Measurements from ENCODE around the gene GPC2.
A peak's percentile ranks its signal among the peaks of the same experiment; 100 is the strongest.
"Not testable (repeated sequence)": the region's sequence is repeated elsewhere in the genome, so short reads cannot be mapped to it uniquely, and the experiment has no call there.

GPC2 gene

DNA sequence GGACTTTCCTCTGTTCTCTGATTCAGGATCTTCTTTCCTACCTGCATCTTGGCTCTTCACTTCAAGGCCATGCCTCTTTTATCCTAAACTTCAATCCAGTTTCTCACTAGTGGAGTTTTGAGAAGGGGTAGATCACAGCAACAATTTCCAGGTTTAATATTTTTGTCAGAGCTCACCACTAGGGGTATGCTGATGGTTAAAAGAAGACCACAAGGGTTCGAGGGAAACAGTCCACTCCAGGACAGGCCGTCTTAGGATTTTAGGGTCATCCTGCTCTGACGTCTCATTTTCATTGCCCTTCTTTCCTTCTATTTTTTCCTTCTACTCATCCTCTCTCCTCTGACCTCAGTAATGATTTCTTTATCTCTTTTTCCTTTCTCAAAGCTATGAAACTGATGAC lies 11.9 kb upstream of the GPC2 start:
- TF ChIP-seq ZNF274 (IDR thresholded peaks at IDR 0.05; ENCODE audit: low read depth, low read length), result no peak
- H3K4me3 ChIP-seq (ENCODE audit: low read length), result no peak overlapping the region

DNA sequence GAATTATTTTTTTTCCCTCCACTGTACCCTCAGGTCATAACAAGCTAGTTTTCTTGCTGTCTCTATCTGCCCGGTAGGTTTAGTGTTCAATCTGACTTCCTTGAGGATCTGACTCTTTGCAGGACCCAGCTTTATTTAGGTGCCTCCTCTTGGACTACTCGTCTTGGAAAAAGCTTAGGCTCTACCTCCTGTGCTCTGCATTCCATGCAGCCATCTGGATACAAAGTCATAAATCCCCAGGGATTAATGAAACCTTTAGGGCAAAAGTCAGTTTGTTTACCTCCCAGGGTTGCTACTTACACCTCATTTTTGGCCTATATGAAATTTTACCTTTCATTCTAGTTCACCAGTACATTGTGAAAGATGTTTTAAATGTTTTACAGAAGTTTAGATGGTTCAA lies 8.5 kb upstream of the GPC2 start:
- H3K4me3 ChIP-seq (ENCODE audit: low read length), result no peak overlapping the region
- no peak for TF ChIP-seq ZNF274 (IDR thresholded peaks at IDR 0.05; ENCODE audit: low read depth, low read length)

DNA sequence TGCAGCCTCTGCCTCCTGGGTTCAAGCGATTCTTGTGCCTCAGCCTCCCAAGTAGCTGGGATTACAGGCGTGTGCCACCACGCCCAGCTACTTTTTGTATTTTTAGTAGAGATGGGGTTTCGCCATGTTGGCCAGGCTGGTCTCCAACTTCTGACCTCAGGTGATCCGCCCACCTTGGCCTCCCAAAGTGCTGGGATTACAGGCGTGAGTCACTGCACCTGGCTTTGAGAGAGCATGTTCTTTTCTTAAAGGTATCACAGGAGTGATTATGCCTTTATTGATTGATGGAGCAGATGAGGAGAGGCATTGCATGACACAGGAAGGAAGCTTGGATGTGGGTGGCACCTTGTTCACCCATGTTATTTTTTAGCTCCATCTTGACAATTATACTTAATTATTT lies 5.9 kb upstream of the GPC2 start:
- not testable (repeated sequence) for H3K4me3 ChIP-seq (ENCODE audit: low read length)

DNA sequence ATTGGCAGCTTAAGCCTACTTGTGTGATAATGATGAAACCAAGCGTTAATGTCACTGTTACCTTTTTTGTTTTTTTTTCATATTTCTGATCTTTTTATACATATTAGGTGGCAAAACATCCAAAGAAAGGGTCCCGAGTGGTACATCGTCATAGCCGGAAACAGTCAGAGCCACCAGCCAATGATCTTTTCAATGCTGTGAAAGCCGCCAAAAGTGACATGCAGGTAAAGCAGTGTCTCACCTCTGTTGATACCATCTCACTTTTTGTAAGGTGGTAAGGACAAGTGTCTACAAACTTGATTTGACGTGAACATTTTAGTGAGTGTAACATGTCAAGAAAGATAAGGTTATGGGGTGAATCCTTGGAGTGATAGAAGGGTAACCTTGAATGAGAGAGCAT lies 5.4 kb upstream of the GPC2 start:
- not testable (repeated sequence) for H3K4me3 ChIP-seq (ENCODE audit: low read length)

DNA sequence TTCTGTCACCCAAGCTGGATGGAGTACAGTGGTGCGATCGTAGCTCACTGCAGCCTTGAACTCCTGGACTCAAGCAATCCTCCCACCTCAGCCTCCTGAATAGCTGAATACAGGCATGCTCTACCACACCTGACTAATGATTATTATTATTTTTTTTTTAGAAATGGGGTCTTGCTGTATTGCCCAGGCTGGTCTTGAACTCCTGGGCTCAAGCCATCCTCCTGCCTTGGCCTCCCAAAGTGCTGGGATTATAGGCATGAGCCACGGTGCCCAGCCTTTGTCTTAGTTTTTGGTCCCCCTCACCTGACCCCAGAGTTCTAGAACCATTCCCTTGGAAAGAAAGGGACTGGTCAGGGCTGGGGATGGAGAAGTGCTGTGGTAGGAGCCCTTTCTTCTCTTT lies 2.9 kb upstream of the GPC2 start:
- not testable (repeated sequence) for H3K4me3 ChIP-seq (ENCODE audit: low read length)

DNA sequence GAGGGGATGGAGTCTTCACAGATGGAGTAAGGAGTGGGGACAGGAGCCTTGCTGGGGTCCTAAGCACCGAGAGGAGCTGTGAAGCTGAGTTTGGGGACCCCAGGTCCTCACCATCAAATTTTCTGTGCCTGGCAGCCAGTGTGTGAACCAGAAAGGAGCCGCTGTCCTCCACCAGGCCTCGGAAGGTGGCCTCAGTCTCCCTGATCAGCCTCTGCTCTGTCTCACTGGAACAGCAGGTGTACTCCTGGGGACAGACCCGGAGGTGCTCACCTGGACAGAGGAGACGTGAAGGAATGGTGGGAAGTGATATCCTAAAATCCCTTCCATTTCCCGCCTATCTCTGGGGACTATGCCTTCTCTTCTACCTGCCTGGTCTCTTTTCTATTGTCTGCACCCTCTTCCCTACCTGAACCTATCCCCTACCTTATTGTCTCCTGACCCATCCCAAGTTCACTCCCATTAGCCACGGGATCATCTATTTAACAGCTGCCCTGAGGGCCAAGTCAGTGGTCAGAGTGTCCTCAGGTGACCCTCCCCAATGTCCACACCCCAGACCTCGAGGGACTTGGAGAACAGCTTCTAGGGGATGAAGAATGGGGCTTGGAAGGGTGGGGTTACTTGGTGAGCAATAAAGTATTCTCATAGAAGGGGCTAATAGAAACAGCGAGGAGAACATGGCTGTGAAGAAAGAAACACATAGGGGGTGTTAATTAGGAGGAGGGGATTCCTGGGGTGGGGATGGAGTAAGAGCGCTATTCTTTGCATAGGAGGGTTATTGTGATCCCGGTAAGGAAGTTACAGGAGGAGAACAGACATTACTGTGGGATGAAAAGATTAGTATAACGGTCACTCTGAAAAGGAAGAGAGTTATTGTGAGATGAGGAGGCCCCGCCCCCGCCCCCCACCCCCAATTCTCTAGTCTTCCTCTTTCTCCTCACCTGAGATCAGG lies 811 bp downstream of the GPC2 start:
- TF ChIP-seq ZNF274 (IDR thresholded peaks at IDR 0.05; ENCODE audit: low read depth, low read length), result no peak
- H3K4me3 ChIP-seq (ENCODE audit: low read length), result peak overlapping the region; percentile 63

DNA sequence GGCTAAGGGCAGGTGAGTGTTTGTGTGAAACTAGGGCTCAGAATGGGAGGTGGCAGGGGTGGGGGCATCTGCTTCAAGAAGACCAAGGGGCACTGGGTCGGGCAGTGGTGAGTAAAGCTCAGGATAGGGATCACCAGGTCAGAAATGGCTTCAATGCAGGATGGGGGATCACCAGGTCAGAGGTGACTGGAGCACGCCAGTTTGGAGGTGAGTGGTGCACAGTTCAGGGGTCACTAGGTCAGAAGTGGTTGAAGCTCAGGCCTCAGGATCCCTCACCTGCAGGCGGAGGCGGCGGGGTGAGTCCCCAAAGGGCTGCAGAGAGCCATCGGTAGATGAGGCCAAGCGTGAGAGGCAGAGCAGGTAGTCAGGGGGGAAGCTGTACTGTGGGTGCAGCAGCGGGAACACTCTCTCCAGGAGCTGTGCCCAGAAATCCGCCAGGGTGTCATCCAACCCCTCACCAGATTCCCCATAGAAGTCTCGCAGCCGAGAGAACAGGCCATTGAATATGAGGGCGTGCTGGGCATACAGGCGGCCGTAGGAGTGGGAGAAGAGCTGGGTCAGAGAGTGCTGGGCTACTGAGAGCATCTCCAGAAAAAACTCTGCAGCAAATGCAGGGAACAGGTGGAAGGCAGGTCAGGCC lies 1.8 kb downstream of the GPC2 start:
- no peak overlapping the region for H3K4me3 ChIP-seq (ENCODE audit: low read length)
- TF ChIP-seq ZNF274 (IDR thresholded peaks at IDR 0.05; ENCODE audit: low read depth, low read length), result no peak

DNA sequence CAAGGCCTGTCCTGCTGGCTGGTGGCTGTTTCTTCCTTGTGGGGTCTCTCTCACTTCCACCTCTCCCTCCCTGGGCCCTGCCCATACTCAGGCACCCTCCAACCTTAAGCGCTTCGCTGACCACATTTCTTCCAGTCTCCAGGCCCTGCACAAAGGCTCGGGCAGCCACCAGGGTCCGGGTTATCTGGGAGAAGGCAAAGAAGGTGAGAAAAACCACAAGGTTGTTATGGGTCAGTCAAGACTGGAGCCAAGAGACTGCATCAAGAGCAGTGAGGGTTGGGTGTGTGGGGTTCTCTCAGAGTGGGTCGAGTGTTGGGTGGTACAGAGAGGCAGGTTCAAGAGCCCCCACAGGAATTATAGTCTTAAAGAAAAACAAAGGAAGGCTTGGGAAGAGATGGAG lies 2.6 kb downstream of the GPC2 start:
- no peak overlapping the region for H3K4me3 ChIP-seq (ENCODE audit: low read length)
- TF ChIP-seq ZNF274 (IDR thresholded peaks at IDR 0.05; ENCODE audit: low read depth, low read length), result no peak

DNA sequence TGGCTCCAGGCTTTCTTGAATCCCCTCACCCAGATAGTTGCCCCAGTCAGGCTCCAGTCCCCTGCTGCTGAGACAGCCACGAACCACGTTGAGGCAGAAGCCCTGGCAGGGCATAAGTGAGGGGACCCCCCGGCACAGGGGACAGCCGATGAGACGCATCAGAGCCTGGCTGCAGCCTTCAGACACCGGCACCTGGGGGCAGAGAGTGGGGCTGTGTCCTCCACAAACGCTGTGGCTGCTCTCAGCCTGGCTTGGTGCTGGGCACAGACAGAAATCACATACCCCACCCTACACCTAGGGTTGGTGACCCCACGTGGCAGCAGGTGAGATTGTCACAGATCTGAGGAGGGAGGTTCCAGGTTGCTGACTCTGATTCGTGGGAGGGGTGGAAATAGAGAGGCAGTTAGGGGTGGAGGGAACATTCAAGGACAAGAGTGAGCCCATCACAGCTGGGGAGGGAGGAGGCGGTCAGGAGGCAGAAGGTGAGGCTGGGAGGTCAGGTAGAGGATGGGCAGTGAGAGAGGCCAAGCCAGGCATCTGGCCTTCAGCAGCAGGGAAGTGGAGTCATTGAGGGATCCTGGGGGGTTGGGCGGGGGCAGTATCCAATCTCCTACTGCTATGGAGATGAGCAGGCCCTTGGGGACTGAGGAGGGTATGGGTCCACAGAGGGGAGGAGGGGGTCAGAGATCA lies 3.2 kb downstream of the GPC2 start:
- H3K4me3 ChIP-seq (ENCODE audit: low read length), result no peak overlapping the region

DNA sequence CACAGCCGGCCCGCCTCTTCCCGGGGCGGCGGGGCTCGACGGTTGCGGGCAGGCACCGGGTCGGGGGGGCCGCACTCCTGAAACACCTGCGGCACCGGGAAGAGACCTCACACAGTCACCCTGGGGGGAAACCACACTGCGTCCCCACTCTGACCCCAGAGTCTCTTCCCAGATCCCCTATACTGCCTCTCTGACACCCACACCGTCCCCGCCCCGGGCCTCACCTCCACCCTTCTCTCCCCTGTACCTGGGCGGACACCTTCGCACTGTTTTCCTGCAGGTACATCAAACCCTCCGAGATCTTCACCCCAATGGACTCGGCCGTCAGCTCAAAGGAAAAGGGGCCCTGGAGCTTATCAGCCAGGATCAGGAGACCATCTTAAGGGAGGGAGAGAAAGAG lies 5.3 kb downstream of the GPC2 start:
- no peak overlapping the region for H3K4me3 ChIP-seq (ENCODE audit: low read length)
- TF ChIP-seq ZNF274 (IDR thresholded peaks at IDR 0.05; ENCODE audit: low read depth, low read length), result no peak

More for the DNA sequence above, 3.2 kb downstream of the GPC2 start:
- TF ChIP-seq ZNF274 (IDR thresholded peaks at IDR 0.05; ENCODE audit: low read depth, low read length), result no peak

DNA sequence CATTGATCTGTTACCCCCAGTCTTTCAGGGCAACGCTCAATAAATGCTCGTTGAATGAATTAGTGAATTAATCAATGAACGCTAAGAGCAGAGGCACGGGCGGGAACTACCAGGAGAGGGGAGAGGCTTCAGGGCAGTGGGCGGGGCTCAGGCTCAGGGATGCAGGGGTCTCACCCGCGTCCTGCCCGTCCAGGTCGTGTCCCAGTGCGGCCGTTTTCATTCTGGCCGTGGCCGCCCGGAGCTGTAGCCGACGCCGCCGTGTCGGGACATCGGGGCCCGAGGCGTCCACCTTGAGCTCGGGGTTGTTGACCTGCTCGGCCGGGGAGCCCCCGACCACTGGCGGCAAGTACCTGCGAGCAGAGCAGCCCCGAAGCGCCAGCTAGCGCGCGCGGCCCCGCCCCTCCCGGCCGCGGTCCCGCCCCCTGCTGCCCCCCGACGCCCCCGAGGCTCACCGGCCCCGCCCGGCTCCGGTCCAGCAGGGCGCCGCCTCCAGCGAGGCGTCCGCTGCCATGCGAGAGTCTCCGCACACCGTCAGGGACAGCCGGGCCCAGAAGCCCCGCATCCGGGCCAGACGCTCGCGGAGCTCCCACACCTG lies 6.0 kb downstream of the GPC2 start:
- no peak for TF ChIP-seq ZNF274 (IDR thresholded peaks at IDR 0.05; ENCODE audit: low read depth, low read length)
- H3K4me3 ChIP-seq (ENCODE audit: low read length), result peak overlapping the region; percentile 7; the same call in 1 of the 2 replicates

DNA sequence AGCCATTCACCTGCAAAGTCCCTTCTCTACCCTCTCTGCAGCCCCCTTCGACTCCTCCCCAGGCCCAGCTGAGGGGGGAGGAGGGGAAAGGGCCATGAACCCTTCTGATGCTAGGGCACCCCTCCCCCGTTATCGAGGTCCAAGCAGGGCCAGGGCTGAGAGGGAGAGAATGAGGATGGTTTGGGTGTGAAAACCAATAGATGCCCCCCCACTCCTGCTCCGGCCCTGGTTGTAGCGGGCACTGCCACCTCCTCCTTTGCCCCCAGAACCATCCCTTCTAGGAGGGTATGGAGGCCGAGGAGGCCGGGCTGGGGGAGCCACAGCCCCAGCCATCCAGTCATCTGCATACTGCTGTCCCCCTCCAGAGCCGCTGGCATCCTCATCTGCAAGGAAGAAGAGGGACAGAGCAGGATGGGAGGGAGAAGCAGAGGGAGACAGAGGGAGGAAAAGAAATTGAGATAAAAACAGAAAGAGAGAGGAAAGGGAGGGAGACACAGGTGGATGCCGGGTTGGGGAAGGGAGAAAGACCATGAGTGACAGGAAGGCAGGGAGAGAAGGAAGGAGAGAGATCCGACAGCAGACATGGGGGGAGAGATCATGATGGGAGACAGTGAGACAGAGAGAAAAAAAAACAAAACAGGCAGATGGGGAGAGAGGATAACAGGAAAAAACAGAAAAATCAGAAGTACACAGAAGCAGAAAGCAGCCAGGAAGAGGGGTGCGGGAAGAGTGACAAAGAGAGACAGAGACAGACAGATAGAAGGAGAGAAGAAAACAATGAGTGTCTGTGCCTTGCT lies 6.9 kb downstream of the GPC2 start:
- TF ChIP-seq ZNF274 (IDR thresholded peaks at IDR 0.05; ENCODE audit: low read depth, low read length), result no peak

DNA sequence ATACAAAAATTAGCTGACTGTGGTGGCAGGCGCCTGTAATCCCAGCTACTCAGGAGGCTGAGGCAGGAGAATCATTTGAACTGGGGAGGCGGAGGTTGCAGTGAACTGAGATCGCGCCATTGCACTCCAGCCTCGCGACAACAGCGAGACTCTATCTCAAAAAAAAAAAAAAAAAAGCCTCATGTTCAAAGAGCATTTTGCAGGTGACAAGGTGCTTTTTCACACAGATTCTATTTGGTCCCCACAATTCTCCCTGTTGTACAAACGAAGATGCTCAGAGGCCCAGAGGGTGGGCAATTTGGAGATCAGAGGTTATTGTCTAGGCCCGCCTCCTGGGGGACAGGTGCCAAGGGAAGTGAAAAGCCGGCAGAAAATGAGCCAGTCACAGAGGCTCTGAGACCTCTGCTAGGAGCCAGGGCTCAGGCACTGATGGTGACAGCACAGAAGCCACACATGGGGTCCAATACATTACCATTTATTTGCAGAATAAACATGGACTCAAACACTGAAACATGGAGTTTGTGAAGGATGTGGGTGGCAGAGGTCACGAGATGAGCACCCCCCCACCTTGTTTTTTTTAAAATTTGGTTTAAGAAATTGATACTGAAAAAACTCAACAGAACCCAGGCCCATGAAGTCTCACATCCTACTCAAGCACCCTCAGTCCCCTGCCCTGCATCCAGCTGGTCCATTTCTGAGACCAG lies 7.9 kb downstream of the GPC2 start:
- H3K4me3 ChIP-seq (ENCODE audit: low read length), result no peak overlapping the region
- TF ChIP-seq ZNF274 (IDR thresholded peaks at IDR 0.05; ENCODE audit: low read depth, low read length), result no peak

More for the DNA sequence above, 6.9 kb downstream of the GPC2 start:
- H3K4me3 ChIP-seq (ENCODE audit: low read length), result no peak overlapping the region
